VCaP (cell line): Measurements from ENCODE around the gene RAB14.

Source experiments
- H3K27ac ChIP-seq: fragments of 450-650 bp; 2 replicates; pipeline ENCODE4 v1.5.1; 2017
- TF ChIP-seq, protein P1 (sequence below): fragments of 450-650 bp; conservative IDR thresholded peaks from 2 replicates; pipeline ENCODE4 v1.5.1; 2017; ENCODE audit warnings: mild to moderate bottlenecking, moderate library complexity

The RAB14 gene

DNA sequence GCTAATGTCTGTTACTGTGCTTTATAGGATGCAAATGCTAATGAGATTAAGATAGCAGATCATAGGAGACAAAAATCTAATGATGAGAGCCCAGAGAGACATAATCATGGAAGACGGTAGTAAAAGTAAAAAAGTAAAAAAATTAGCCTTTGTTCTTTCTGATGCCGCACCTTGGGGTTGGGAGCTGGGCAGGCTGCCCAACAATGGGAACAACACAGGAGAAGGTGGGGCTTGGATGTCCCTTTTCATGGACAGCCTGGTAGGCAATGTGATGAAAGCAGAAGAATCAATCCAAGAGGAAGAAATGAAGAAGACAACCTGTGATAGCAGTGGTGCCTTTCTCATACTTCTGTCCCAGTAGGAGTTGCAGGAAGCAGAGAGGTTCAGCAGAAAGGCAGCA, 57.2 kb downstream of the RAB14 start:
- TF ChIP-seq, protein P1, sequence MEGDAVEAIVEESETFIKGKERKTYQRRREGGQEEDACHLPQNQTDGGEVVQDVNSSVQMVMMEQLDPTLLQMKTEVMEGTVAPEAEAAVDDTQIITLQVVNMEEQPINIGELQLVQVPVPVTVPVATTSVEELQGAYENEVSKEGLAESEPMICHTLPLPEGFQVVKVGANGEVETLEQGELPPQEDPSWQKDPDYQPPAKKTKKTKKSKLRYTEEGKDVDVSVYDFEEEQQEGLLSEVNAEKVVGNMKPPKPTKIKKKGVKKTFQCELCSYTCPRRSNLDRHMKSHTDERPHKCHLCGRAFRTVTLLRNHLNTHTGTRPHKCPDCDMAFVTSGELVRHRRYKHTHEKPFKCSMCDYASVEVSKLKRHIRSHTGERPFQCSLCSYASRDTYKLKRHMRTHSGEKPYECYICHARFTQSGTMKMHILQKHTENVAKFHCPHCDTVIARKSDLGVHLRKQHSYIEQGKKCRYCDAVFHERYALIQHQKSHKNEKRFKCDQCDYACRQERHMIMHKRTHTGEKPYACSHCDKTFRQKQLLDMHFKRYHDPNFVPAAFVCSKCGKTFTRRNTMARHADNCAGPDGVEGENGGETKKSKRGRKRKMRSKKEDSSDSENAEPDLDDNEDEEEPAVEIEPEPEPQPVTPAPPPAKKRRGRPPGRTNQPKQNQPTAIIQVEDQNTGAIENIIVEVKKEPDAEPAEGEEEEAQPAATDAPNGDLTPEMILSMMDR, result no peak
- no peak overlapping the region for H3K27ac ChIP-seq

DNA sequence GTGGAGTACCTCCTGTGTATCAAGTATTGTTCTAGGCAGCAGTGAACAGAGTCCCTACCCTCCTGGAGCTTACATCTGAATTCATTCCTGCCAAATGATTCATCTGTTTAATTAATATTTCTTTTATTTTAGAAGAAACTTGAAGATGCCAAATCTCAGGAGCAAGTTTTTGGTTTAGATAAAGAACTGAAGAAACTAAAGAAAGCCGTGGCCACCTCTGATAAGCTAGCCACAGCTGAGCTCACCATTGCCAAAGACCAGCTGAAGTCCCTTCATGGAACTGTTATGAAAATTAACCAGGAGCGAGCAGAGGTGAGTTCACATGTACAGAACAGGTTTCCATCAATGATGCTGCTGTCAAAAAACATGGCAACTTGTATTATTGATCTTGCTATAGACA, 57.9 kb downstream of the RAB14 start:
- no peak overlapping the region for H3K27ac ChIP-seq
- TF ChIP-seq, protein P1, result no peak

DNA sequence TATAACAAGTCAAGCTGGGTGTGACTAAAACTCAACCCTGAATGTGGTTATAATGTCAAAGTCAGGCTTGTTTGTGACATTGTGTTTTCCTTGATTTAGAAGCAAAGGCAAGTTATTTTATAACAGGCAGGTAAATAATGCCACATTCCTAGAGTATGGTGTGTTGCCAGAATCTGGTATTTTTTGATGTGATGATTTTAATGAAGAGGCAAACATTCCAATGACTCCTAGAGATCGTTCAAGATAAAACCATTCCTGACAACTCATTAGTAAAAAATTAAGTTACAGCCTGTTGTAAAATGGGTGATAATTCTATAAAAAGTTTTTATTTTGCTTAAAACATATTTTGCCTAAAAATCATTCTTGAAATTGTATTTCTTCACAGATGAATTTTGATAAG, 60.0 kb downstream of the RAB14 start:
- TF ChIP-seq, protein P1, result no peak

GRCh38 chr9:121141306-121141705, 60.4 kb downstream of the RAB14 start:
- TF ChIP-seq, protein P1, result no peak
- no peak overlapping the region for H3K27ac ChIP-seq

More for the DNA sequence above, 60.0 kb downstream of the RAB14 start:
- no peak overlapping the region for H3K27ac ChIP-seq

- peak overlapping the region; percentile 17; the same call in 1 of the 2 replicates for H3K27ac ChIP-seq
- TF ChIP-seq, protein P1, result no peak
Observed at GRCh38 chr9:121140162-121140561, 61.5 kb downstream of the RAB14 start.

- peak overlapping the region; percentile 17; the same call in 1 of the 2 replicates for H3K27ac ChIP-seq
- TF ChIP-seq, protein P1, result no peak
Observed at GRCh38 chr9:121138973-121139372, 62.7 kb downstream of the RAB14 start.

DNA sequence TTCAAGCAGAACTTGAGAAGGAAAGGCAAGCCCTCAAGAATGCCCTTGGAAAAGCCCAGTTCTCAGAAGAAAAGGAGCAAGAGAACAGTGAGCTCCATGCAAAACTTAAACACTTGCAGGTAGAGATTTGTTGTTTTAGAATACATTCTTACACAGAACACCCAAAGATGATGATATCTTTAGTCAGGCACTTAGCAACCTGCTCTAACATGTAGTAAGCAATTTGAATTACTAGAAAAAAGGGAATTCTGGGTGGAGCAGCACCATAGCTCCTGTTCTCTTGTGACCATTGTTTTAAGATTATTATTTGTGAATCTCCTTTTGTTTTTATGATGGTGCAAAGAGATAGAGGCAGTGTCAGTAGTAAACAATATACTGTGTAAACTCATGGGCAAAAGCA, 63.1 kb downstream of the RAB14 start:
- peak overlapping the region; percentile 17; the same call in 1 of the 2 replicates for H3K27ac ChIP-seq
- TF ChIP-seq, protein P1, result no peak
